ENCODE data around the gene ALDH1A1.

The ALDH1A1 gene

DNA sequence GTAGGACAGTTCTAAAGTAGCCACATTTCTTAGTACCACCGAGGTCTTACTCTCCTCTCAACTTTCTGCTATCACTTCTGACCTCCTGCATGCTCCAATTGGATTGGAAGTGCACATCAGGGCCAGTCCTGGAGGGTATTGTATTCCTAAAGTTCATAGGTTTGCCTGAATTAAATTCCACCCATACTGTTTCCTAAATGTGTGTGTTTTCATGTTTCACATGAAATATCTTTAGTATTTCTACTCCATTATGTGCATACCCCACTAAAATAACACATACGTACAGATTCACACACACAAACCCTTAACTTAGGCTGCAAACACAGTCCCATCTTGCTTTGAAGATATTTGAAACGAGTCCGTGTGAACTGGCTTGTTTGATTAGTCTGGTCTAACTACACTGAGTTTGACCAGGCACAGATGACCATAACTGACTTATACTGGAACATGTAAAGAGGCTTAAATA is 24.8 kb downstream of the ALDH1A1 start:
- H3K36me3 ChIP-seq (ENCODE audit: low read depth): no peaks in the 10 kb centered on the region
- H3K27ac ChIP-seq (ENCODE audit: poor library complexity, severe bottlenecking): no peak overlapping the region
- DNase-seq (ENCODE audit: low spot score) (no peak), ATAC-seq (ENCODE audit: low read depth) (no peak)
- no peaks in the 10 kb centered on the region for H3K9me3 ChIP-seq (ENCODE audit: severe bottlenecking)
- H3K4me1 ChIP-seq (ENCODE audit: insufficient read depth, poor library complexity, severe bottlenecking): peaks cover 9% of the 10 kb centered on the region
- TF ChIP-seq CTCF (IDR thresholded peaks at IDR 0.05; ENCODE audit: poor library complexity, severe bottlenecking): no peak
- H3K4me3 ChIP-seq (ENCODE audit: severe bottlenecking): no peak overlapping the region
- H3K27me3 ChIP-seq (ENCODE audit: insufficient read depth, poor library complexity, severe bottlenecking): no peaks in the 10 kb centered on the region

DNA sequence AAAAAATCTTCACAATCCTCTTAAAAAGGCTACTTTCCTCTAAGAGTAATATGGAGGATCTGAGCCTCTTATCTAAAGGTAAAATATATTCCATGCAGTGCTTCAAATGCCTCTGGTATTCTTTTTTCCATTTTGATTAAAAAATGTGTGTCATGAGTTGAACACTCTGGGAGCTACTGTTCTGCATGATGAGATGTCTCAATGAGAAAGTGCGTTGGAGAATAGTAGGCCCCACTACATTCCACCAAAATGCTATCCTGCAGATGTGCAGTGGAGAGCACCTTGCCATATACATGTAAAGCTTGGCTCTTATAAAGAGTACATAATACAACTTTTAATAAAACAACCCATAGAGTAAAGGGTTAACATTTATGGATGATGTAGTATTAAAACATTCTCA is 26.3 kb downstream of the ALDH1A1 start:
- TF ChIP-seq CTCF (IDR thresholded peaks at IDR 0.05; ENCODE audit: poor library complexity, severe bottlenecking): no peak
- Histone ChIP-seq H3K4me3 (ENCODE audit: severe bottlenecking) (no peak overlapping the region), H3K4me1 (ENCODE audit: insufficient read depth, poor library complexity, severe bottlenecking) (peaks cover 9% of the 10 kb centered on the region), H3K27me3 (ENCODE audit: insufficient read depth, poor library complexity, severe bottlenecking) (no peaks in the 10 kb centered on the region), H3K36me3 (ENCODE audit: low read depth) (no peaks in the 10 kb centered on the region), H3K27ac (ENCODE audit: poor library complexity, severe bottlenecking) (no peak overlapping the region), H3K9me3 (ENCODE audit: severe bottlenecking) (no peaks in the 10 kb centered on the region)
- no peak for ATAC-seq (ENCODE audit: low read depth)
- DNase-seq (ENCODE audit: low spot score): no peak

DNA sequence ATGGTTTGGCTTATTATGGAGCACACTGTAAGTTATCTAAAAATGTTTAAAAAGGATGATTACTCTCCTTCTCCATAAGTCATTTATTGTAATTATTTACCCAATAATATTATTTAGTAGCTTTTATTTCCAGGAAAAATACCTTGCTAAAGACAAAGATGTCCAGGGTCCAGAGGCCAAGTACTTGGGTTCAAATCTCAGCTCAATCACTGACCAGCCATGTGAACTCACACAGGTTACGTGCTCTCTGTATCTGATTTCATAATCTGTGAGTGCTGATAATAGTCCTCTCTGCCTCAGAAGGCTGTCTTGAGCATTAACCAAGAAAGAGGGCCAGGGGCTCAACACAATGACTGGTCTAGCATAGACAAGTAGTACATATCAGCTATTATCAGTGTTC is 27.0 kb downstream of the ALDH1A1 start:
- DNase-seq (ENCODE audit: low spot score) (no peak), ATAC-seq (ENCODE audit: low read depth) (no peak)
- Histone ChIP-seq H3K27me3 (ENCODE audit: insufficient read depth, poor library complexity, severe bottlenecking) (no peaks in the 10 kb centered on the region), H3K27ac (ENCODE audit: poor library complexity, severe bottlenecking) (peak overlapping the region; percentile 26), H3K9me3 (ENCODE audit: severe bottlenecking) (no peaks in the 10 kb centered on the region), H3K36me3 (ENCODE audit: low read depth) (no peaks in the 10 kb centered on the region), H3K4me1 (ENCODE audit: insufficient read depth, poor library complexity, severe bottlenecking) (peaks cover 9% of the 10 kb centered on the region), H3K4me3 (ENCODE audit: severe bottlenecking) (no peak overlapping the region)
- TF ChIP-seq CTCF (IDR thresholded peaks at IDR 0.05; ENCODE audit: poor library complexity, severe bottlenecking): no peak

- no peaks in the 10 kb centered on the region for H3K36me3 ChIP-seq (ENCODE audit: low read depth)
- H3K27me3 ChIP-seq (ENCODE audit: insufficient read depth, poor library complexity, severe bottlenecking): no peaks in the 10 kb centered on the region
- H3K4me3 ChIP-seq (ENCODE audit: severe bottlenecking): no peak overlapping the region
- DNase-seq (ENCODE audit: low spot score): no peak
- peak; percentile 65 for ATAC-seq (ENCODE audit: low read depth)
- no peaks in the 10 kb centered on the region for H3K9me3 ChIP-seq (ENCODE audit: severe bottlenecking)
- peak overlapping the region; percentile 26 for H3K27ac ChIP-seq (ENCODE audit: poor library complexity, severe bottlenecking)
- H3K4me1 ChIP-seq (ENCODE audit: insufficient read depth, poor library complexity, severe bottlenecking): peaks cover 9% of the 10 kb centered on the region
- TF ChIP-seq CTCF (IDR thresholded peaks at IDR 0.05; ENCODE audit: poor library complexity, severe bottlenecking): no peak
These were observed 27.6 kb downstream of the ALDH1A1 start for GRCh38 chr9:72925126-72925789.

DNA sequence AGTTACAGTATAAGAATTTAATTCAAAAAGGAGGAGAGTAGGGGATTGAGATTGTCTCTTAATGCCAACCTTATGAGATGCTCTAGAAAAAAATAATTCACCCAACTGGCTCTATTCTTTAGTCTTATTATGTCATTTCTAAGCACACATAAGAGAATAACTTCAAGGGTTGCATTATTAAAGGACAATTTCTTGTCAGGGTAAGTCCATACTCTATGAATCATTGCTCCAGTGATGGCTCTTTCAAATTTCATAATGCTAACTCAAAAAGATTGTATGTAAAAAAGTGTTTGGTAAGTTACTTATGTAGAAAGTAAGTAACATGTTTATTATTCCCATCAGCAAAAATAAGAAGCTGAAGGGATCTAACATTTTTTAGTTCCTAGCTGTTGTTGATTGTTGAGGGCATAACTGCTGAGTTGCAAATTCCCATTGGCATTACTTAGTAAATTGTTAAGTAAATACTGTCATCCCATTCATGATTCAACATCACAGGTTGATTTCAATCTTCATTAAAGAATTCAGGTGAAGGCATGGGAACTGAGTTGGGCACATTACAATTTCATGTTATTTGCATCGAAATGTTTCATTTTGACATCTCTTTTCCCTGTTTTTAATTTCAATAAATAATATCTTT is 28.6 kb downstream of the ALDH1A1 start:
- H3K4me1 ChIP-seq (ENCODE audit: insufficient read depth, poor library complexity, severe bottlenecking): peaks cover 9% of the 10 kb centered on the region
- DNase-seq (ENCODE audit: low spot score) (no peak), ATAC-seq (ENCODE audit: low read depth) (no peak)
- H3K27ac ChIP-seq (ENCODE audit: poor library complexity, severe bottlenecking): peak overlapping the region; percentile 26
- no peaks in the 10 kb centered on the region for H3K9me3 ChIP-seq (ENCODE audit: severe bottlenecking)
- TF ChIP-seq CTCF (IDR thresholded peaks at IDR 0.05; ENCODE audit: poor library complexity, severe bottlenecking): no peak
- H3K4me3 ChIP-seq (ENCODE audit: severe bottlenecking): no peak overlapping the region
- H3K27me3 ChIP-seq (ENCODE audit: insufficient read depth, poor library complexity, severe bottlenecking): no peaks in the 10 kb centered on the region
- H3K36me3 ChIP-seq (ENCODE audit: low read depth): no peaks in the 10 kb centered on the region

All from RWPE2 (cell line).